AG10803 (cell line): ENCODE measurements around the gene IL6ST.
"Not testable (repeated sequence)": the region's sequence is repeated elsewhere in the genome, so short reads cannot be mapped to it uniquely, and the experiment has no call there.

Experiments used
- DNase-seq: peaks from one replicate; pipeline ENCODE4 v3.0.0; 2010; ENCODE audit warnings: low read depth
- H3K4me3 ChIP-seq: 2 replicates; pipeline ENCODE4 v1.5.1; 2011; ENCODE audit warnings: mild to moderate bottlenecking, low read length, control low read depth
- CTCF ChIP-seq: conservative IDR thresholded peaks from 2 replicates; pipeline ENCODE4 v1.5.1; 2011; ENCODE audit warnings: mild to moderate bottlenecking, low read length, control low read depth, inconsistent platforms

IL6ST gene

GRCh38 chr5:56003179-56003578 lies 8.4 kb upstream of the IL6ST start:
- TF ChIP-seq CTCF, result no peak
- no peak overlapping the region for H3K4me3 ChIP-seq
- DNase-seq, result peak; percentile 81

GRCh38 chr5:56002303-56002702 lies 7.5 kb upstream of the IL6ST start:
- no peak overlapping the region for H3K4me3 ChIP-seq
- no peak for DNase-seq

GRCh38 chr5:56000221-56000620 lies 5.5 kb upstream of the IL6ST start:
- H3K4me3 ChIP-seq, DNase-seq: not testable (repeated sequence)

More at GRCh38 chr5:56002303-56002702, 7.5 kb upstream of the IL6ST start:
- TF ChIP-seq CTCF, result no peak

GRCh38 chr5:55998966-55999365 lies 4.2 kb upstream of the IL6ST start:
- no peak for DNase-seq
- no peak overlapping the region for H3K4me3 ChIP-seq
- no peak for TF ChIP-seq CTCF

GRCh38 chr5:55997742-55998351 lies 3.1 kb upstream of the IL6ST start:
- no peak overlapping the region for H3K4me3 ChIP-seq
- DNase-seq, result peak; percentile 40
- TF ChIP-seq CTCF, result no peak

GRCh38 chr5:55994998-55995914 lies 493 bp upstream of the IL6ST start:
- H3K4me3 ChIP-seq, result peak overlapping the region; percentile 91
- DNase-seq, result peak; percentile 97
- TF ChIP-seq CTCF, result no peak

GRCh38 chr5:55993731-55994494 lies 850 bp downstream of the IL6ST start:
- peak; percentile 36 for DNase-seq
- H3K4me3 ChIP-seq, result peak overlapping the region; percentile 91
- TF ChIP-seq CTCF, result no peak
